GM21447 (cell line): Measurements from ENCODE around the gene TBL2.
"Not testable (repeated sequence)": the region's sequence is repeated elsewhere in the genome, so short reads cannot be mapped to it uniquely, and the experiment has no call there.

ENCODE experiments used
- ATAC-seq: cut with Tn5 transposase; IDR thresholded peaks from one replicate; pipeline ENCODE4 v1.9.1; 2021; ENCODE audit not compliant: unreplicated experiment

The TBL2 gene

GRCh38 chr7:73578342-73579128 is at the start of gene TBL2:
Gene TBL2, minus strand, starts transcription at chr7:73578579. Its CDS starts 30 bp downstream, at chr7:73578549.
- ATAC-seq = peak; percentile 87

GRCh38 chr7:73626814-73627213 is 48.4 kb upstream of the TBL2 start:
- ATAC-seq = no peak

GRCh38 chr7:73625276-73625675 is 46.9 kb upstream of the TBL2 start:
- no peak for ATAC-seq

GRCh38 chr7:73624669-73625001 is 46.3 kb upstream of the TBL2 start:
- no peak for ATAC-seq

- no peak for ATAC-seq
Measured at GRCh38 chr7:73623798-73624668, 45.7 kb upstream of the TBL2 start, which contains the start of gene MLXIPL. Gene MLXIPL, minus strand, starts transcription at chr7:73624522. Its CDS starts 30 bp downstream, at chr7:73624492.

- ATAC-seq = no peak
Measured at GRCh38 chr7:73622909-73623797, 44.8 kb upstream of the TBL2 start.

- no peak for ATAC-seq
Measured at GRCh38 chr7:73622527-73622908, 44.1 kb upstream of the TBL2 start.

- no peak for ATAC-seq
Measured at GRCh38 chr7:73621168-73622063, 43.0 kb upstream of the TBL2 start.

- not testable (repeated sequence) for ATAC-seq
Measured at GRCh38 chr7:73619394-73619793, 41.0 kb upstream of the TBL2 start.

GRCh38 chr7:73618538-73618937 is 40.2 kb upstream of the TBL2 start:
- ATAC-seq = no peak

GRCh38 chr7:73617520-73617919 is 39.1 kb upstream of the TBL2 start:
- not testable (repeated sequence) for ATAC-seq

GRCh38 chr7:73615886-73616285 is 37.5 kb upstream of the TBL2 start:
- no peak for ATAC-seq

GRCh38 chr7:73614937-73615336 is 36.6 kb upstream of the TBL2 start:
- ATAC-seq = not testable (repeated sequence)

- ATAC-seq = no peak
Measured at GRCh38 chr7:73613954-73614735, 35.8 kb upstream of the TBL2 start.

- ATAC-seq = no peak
Measured at GRCh38 chr7:73612598-73613269, 34.4 kb upstream of the TBL2 start.

GRCh38 chr7:73611017-73611555 is 32.7 kb upstream of the TBL2 start:
- ATAC-seq = no peak

- no peak for ATAC-seq
Measured at GRCh38 chr7:73610105-73610504, 31.7 kb upstream of the TBL2 start.

GRCh38 chr7:73607692-73607983 is 29.3 kb upstream of the TBL2 start:
- ATAC-seq = not testable (repeated sequence)
